IMR-90 (cell line): ENCODE results near the gene SPAG8. TPM values are rescaled to one million over a fixed set of nuclear protein-coding genes. Genes with fewer than 3 reads are reported as not detected.

ENCODE experiments used
- ATAC-seq: fragments of 200-7000 bp; cut with Tn5 transposase; 2 replicates; pipeline ENCODE4 v1.9.1; 2020; ENCODE audit warnings: low read depth, mild to moderate bottlenecking, moderate library complexity
- BruUV-seq: library from RNA; stranded (reverse); fragments of 400-500 nt; replicated peaks from 2 replicates; lab custom pipeline; 2021; lab: Mats Ljungman, UMichigan
- CTCF ChIA-PET: fragments of 300-600 bp; formaldehyde crosslinking; extraction: SDS; loops from one replicate; lab custom pipeline; 2021; ENCODE audit warnings: antibody characterized with exemption; lab: Yijun Ruan, JAX
- POLR2A ChIA-PET: fragments of 300-600 bp; sonication (Branson Sonifier 250); formaldehyde crosslinking; loops from one replicate; lab custom pipeline; 2022; ENCODE audit warnings: antibody characterized with exemption; ENCODE audit not compliant: unreplicated experiment; lab: Charles Lee
- DNase-seq: peaks from one replicate; pipeline ENCODE4 v3.0.0; 2013
- H2AFZ ChIP-seq: replicated peaks from 2 replicates; pipeline ENCODE3; 2013; ENCODE audit warnings: low read length, mild to moderate bottlenecking; ENCODE audit not compliant: poor library complexity
- H2AK5ac ChIP-seq: 2 replicates; pipeline ENCODE4 v1.6.1; 2013; ENCODE audit warnings: low read depth, low read length, inconsistent platforms
- H2AK9ac ChIP-seq: replicated peaks from 2 replicates; pipeline ENCODE3; 2013; ENCODE audit warnings: mild to moderate bottlenecking, low read depth, low read length, moderate library complexity; ENCODE audit not compliant: poor library complexity
- H2BK120ac ChIP-seq: 2 replicates; pipeline ENCODE4 v1.6.1; 2013; ENCODE audit warnings: low read depth, low read length, inconsistent platforms
- H2BK15ac ChIP-seq: 3 replicates; pipeline ENCODE4 v1.6.1; 2013; ENCODE audit warnings: low read depth, low read length, inconsistent platforms
- H2BK20ac ChIP-seq: 2 replicates; pipeline ENCODE4 v1.6.1; 2013; ENCODE audit warnings: low read depth, mild to moderate bottlenecking, inconsistent platforms, low read length, moderate library complexity
- H2BK5ac ChIP-seq: 2 replicates; pipeline ENCODE4 v1.6.1; 2013; ENCODE audit warnings: mild to moderate bottlenecking, low read depth, low read length, inconsistent platforms; ENCODE audit not compliant: poor library complexity, severe bottlenecking
- H3K14ac ChIP-seq: replicated peaks from 2 replicates; pipeline ENCODE4 v1.6.1; 2013; ENCODE audit warnings: low read depth, low read length, inconsistent platforms
- H3K18ac ChIP-seq: 2 replicates; pipeline ENCODE4 v1.6.1; 2013; ENCODE audit warnings: low read depth, low read length, control low read depth
- H3K23ac ChIP-seq: 2 replicates; pipeline ENCODE4 v1.6.1; 2013; ENCODE audit warnings: low read depth, low read length, inconsistent platforms
- H3K27ac ChIP-seq: 2 replicates; pipeline ENCODE4 v1.5.1; 2013; ENCODE audit warnings: mild to moderate bottlenecking, control low read depth, low read length; ENCODE audit not compliant: insufficient read depth
- H3K27me3 ChIP-seq: 2 replicates; pipeline ENCODE4 v1.6.1; 2013; ENCODE audit warnings: low read length; ENCODE audit not compliant: control insufficient read depth, insufficient read depth
- H3K36me3 ChIP-seq: 2 replicates; pipeline ENCODE4 v1.6.1; 2013; ENCODE audit warnings: low read length, mixed read lengths; ENCODE audit not compliant: control insufficient read depth, insufficient read depth
- H3K4ac ChIP-seq: 2 replicates; pipeline ENCODE4 v1.6.1; 2013; ENCODE audit warnings: low read depth, low read length, inconsistent platforms
- H3K4me1 ChIP-seq: 2 replicates; pipeline ENCODE4 v1.6.1; 2013; ENCODE audit warnings: low read length, mixed read lengths; ENCODE audit not compliant: control insufficient read depth, insufficient read depth
- H3K4me2 ChIP-seq: 2 replicates; pipeline ENCODE4 v1.6.1; 2013; ENCODE audit warnings: low read depth, mild to moderate bottlenecking, control low read depth, low read length, moderate library complexity
- H3K4me3 ChIP-seq: 2 replicates; pipeline ENCODE4 v1.5.1; 2013; ENCODE audit warnings: low read depth, mild to moderate bottlenecking, control low read depth, low read length, moderate library complexity; ENCODE audit not compliant: insufficient read depth
- H3K56ac ChIP-seq: 2 replicates; pipeline ENCODE4 v1.6.1; 2013; ENCODE audit warnings: low read length, inconsistent platforms; ENCODE audit not compliant: insufficient read depth; ENCODE audit errors: extremely low read depth
- H3K79me1 ChIP-seq, 2 experiments: 2 replicates each; pipeline ENCODE4 v1.6.1; 2013; ENCODE audit warnings: low read length in 2 of 2, inconsistent platforms in 1 of 2, low read depth in 1 of 2
- H3K9ac ChIP-seq: 2 replicates; pipeline ENCODE4 v1.6.1; 2013; ENCODE audit warnings: low read depth, low read length, control low read depth
- H3K9me1 ChIP-seq: 2 replicates; pipeline ENCODE4 v1.6.1; 2013; ENCODE audit warnings: low read length, inconsistent platforms; ENCODE audit not compliant: insufficient read depth
- H3K9me3 ChIP-seq: 2 replicates; pipeline ENCODE4 v1.6.1; 2013; ENCODE audit warnings: low read length; ENCODE audit not compliant: control insufficient read depth, insufficient read depth
- H4K20me1 ChIP-seq: 2 replicates; pipeline ENCODE4 v1.6.1; 2013; ENCODE audit warnings: low read length, inconsistent platforms; ENCODE audit not compliant: insufficient read depth
- H4K5ac ChIP-seq: 2 replicates; pipeline ENCODE4 v1.6.1; 2013; ENCODE audit warnings: mild to moderate bottlenecking, low read depth, low read length, control low read depth
- H4K8ac ChIP-seq, 2 experiments: 2 replicates each; pipeline ENCODE4 v1.6.1; 2013; ENCODE audit warnings: low read depth in 2 of 2, low read length in 2 of 2, control low read depth in 1 of 2, inconsistent platforms in 1 of 2
- H4K91ac ChIP-seq: 2 replicates; pipeline ENCODE4 v1.6.1; 2013; ENCODE audit warnings: low read depth, low read length, inconsistent platforms; ENCODE audit not compliant: insufficient read depth
- FOS ChIP-seq: fragments of 150-350 bp; IDR thresholded peaks from 2 replicates; pipeline ENCODE4 v1.6.1; 2016; ENCODE audit warnings: low read depth, low read length
- MAZ ChIP-seq: IDR thresholded peaks from 2 replicates; pipeline ENCODE4 v1.6.1; 2012; ENCODE audit warnings: low read depth, mild to moderate bottlenecking, low read length, improper control_type of control experiment, moderate library complexity, borderline replicate concordance
- WGBS, 2 experiments: methylation state at CpG; one replicate each; pipeline versions ENCODE4 v1.1.5 to v1.1.7; 2013; ENCODE audit warnings: missing lambda C conversion rate in 2 of 2; ENCODE audit not compliant: insufficient read length in 1 of 2; ENCODE audit errors: extremely low coverage in 2 of 2; 5-methylcytosine and 5-hydroxymethylcytosine counted together
- dilution Hi-C: fragments of 300-500 bp; cut with HindIII; formaldehyde crosslinking; loops from one replicate; pipeline ENCODE4 v1.14.3; 2018; ENCODE audit warnings: low sequenced_read_pairs; ENCODE audit not compliant: unreplicated experiment
- in situ Hi-C: fragments of 300-500 bp; cut with MboI; formaldehyde crosslinking; loops from 3 replicates; pipeline ENCODE4 v1.14.3; 2019; ENCODE audit warnings: low sequenced_read_pairs, inconsistent platforms, mixed read lengths
- intact Hi-C: fragments of 100-400 bp; cut with micrococcal nuclease; formaldehyde crosslinking; loops from 2 replicates; pipeline ENCODE4 v1.10.0; 2022
- polyA plus RNA-seq, 3 experiments: library from polyadenylated mRNA; depleted of rRNA; stranded (reverse); fragments of >200 nt; gene quantifications; 2 replicates each; pipeline ENCODE4 v1.2.3, GENCODE V29; 2012; ENCODE audit warnings: low replicate concordance in 1 of 3
- total RNA-seq: library from RNA; depleted of rRNA; stranded (reverse); fragments of >200 nt; gene quantifications from 2 replicates; pipeline ENCODE4 v1.2.3, GENCODE V29; 2012

Gene SPAG8
- total and polyA plus RNA-seq, 2 of the 4 experiments (the other 2 are of a cell fraction) = 0.72 to 0.84 TPM

GRCh38 chr9:35791297-35791921 is 20.7 kb downstream of the SPAG8 start, which contains the start of gene NPR2:
NPR2 (plus strand) TSS chr9:35791591; CDS start chr9:35792409, 818 bp downstream.
- H3K27ac ChIP-seq = peak within 1 kb of the TSS; percentile 89
- peak within 1 kb of the TSS; percentile 90 for H3K9ac ChIP-seq
- peak within 1 kb of the TSS; percentile 82 for H4K91ac ChIP-seq

More at GRCh38 chr9:35791297-35791921, 20.7 kb downstream of the SPAG8 start, which contains the start of gene NPR2:
- Histone ChIP-seq H3K4me1 (peaks cover 28% of the 10 kb centered on the region), H2AFZ (peak within 1 kb of the TSS; percentile 93), H2BK15ac (peak within 1 kb of the TSS; percentile 64; the same call in 2 of the 3 replicates), H3K9me3 (no peaks in the 10 kb centered on the region), H2BK5ac (peak within 1 kb of the TSS; percentile 69), H3K27me3 (no peaks in the 10 kb centered on the region), H3K14ac (peak within 1 kb of the TSS; percentile 90), H4K8ac (peak within 1 kb of the TSS; percentile 96 to 99), H2BK120ac (peak within 1 kb of the TSS; percentile 79), H3K23ac (peak within 1 kb of the TSS; percentile 91), H3K79me1 (peaks cover 27 to 47% of the 10 kb centered on the region in 2 experiments), H3K9me1 (peaks cover 34% of the 10 kb centered on the region), H2AK5ac (peak within 1 kb of the TSS; percentile 75), H3K36me3 (no peaks in the 10 kb centered on the region), H3K4ac (peak within 1 kb of the TSS; percentile 99), H3K4me2 (peak within 1 kb of the TSS; percentile 98), H3K56ac (peak within 1 kb of the TSS; percentile 61; the same call in 1 of the 2 replicates), H4K5ac (peak within 1 kb of the TSS; percentile 100), H3K4me3 (peak within 1 kb of the TSS; percentile 89), H2AK9ac (peak within 1 kb of the TSS; percentile 97), H2BK20ac (peak within 1 kb of the TSS; percentile 68), H4K20me1 (no peaks in the 10 kb centered on the region), H3K18ac (peak within 1 kb of the TSS; percentile 97)
- WGBS, 2 experiments = 3% methylated on average over 28 of the region's 64 CpGs; no CpG with 5 or more reads in 1 of the 2 experiments
- ChIA-PET POLR2A (interaction anchor here (0.7 kb wide), 1 partner anchor 10 kb away, joined by 3 read pairs; no protein-coding TSS in a partner anchor), CTCF (interaction anchor here (0.6 to 2.1 kb wide), 4 partner anchors 21 to 131 kb away, joined by 3 to 25 read pairs (median 4); partner anchors contain the start of gene SPAG8)
- DNase-seq = peak; percentile 9
- in situ Hi-C loops (no loop called here), intact Hi-C loops (loop anchor here (2.0 kb wide), 1 partner anchor 21 kb away; the partner anchor contains the start of gene SPAG8), dilution Hi-C loops (no loop called here)
- ATAC-seq = peak; percentile 70
- TF ChIP-seq MAZ (0 out of 2 replicates have a peak, but pooled peaks have one; percentile 41), FOS (no peak)
- BruUV-seq = no TSS peak
